ENCODE data around the gene RSPH1.

The RSPH1 gene

DNA sequence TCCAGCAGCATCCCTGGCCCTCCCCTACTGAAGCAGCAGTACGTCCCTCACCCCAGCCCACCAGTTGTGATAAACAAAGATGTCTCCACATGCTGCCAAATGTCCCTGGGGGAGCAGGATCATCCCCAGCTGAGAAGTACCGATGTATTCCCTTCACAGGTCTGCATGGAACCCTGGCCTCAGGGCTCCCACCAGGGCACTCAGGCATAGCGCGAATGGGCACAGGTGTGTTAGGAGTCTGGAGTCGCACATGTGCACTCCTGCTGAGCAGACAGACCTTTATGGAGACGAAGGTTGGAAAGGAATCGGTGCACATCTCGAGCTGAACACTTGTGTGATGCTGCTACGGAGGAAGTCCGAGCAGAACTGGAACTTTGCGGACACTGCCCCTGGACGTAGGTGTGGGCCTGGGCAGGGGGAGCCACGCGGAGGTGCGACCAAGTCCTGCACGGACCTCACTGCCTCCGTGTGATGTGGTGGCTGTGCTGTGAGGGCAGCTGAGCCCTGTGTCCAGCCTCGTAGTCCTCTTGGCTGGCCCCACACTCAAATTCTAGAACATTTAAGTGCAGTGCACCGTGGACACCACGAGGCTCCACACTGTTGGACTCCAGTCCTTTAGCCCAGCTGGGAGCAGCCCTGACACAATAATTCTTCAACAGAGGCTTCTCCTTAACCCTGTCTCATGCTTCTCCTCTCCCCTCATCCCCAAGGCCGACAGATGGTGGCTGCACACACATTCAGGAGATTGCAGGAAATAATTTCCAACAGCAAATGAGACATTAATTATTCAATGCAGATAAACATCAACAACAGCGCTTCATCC is 43.4 kb downstream of the RSPH1 start:
- no peak for DNase-seq
- Histone ChIP-seq H3K4me2 (ENCODE audit: insufficient read depth, low read length) (no peak overlapping the region), H3K27me3 (ENCODE audit: insufficient read depth, low read length, poor library complexity) (no peaks in the 10 kb centered on the region), H2AFZ (ENCODE audit: low read depth, low read length) (no peak overlapping the region), H3K9me3 (ENCODE audit: insufficient read depth, low read length, severe bottlenecking) (no peaks in the 10 kb centered on the region), H3K36me3 (ENCODE audit: insufficient read depth, low read length) (peaks cover 4% of the 10 kb centered on the region), H3K9ac (ENCODE audit: low read depth, low read length) (peak overlapping the region; percentile 29; the same call in 1 of the 2 replicates), H3K79me2 (ENCODE audit: insufficient read depth, low read length) (no peaks in the 10 kb centered on the region), H3K4me1 (ENCODE audit: insufficient read depth, low read length) (peaks cover 56% of the 10 kb centered on the region), H3K4me3 (ENCODE audit: low read depth in 1 of 2, low read length in 2 of 2) (no peak overlapping the region; a peak in 1 of 4 replicates), H4K20me1 (ENCODE audit: insufficient read depth, low read length) (no peaks in the 10 kb centered on the region), H3K27ac (ENCODE audit: low read length) (peak overlapping the region; percentile 76)
- ATAC-seq (ENCODE audit: insufficient read depth, low read depth) = no peak
- TF ChIP-seq, protein P1, sequence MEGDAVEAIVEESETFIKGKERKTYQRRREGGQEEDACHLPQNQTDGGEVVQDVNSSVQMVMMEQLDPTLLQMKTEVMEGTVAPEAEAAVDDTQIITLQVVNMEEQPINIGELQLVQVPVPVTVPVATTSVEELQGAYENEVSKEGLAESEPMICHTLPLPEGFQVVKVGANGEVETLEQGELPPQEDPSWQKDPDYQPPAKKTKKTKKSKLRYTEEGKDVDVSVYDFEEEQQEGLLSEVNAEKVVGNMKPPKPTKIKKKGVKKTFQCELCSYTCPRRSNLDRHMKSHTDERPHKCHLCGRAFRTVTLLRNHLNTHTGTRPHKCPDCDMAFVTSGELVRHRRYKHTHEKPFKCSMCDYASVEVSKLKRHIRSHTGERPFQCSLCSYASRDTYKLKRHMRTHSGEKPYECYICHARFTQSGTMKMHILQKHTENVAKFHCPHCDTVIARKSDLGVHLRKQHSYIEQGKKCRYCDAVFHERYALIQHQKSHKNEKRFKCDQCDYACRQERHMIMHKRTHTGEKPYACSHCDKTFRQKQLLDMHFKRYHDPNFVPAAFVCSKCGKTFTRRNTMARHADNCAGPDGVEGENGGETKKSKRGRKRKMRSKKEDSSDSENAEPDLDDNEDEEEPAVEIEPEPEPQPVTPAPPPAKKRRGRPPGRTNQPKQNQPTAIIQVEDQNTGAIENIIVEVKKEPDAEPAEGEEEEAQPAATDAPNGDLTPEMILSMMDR (IDR thresholded peaks at IDR 0.05; ENCODE audit: borderline replicate concordance, extremely low read depth, low read length, poor library complexity, severe bottlenecking) = no peak
- TF ChIP-seq EZH2 (IDR thresholded peaks at IDR 0.05; ENCODE audit: borderline replicate concordance, low read depth, low read length, severe bottlenecking) = no peak

DNA sequence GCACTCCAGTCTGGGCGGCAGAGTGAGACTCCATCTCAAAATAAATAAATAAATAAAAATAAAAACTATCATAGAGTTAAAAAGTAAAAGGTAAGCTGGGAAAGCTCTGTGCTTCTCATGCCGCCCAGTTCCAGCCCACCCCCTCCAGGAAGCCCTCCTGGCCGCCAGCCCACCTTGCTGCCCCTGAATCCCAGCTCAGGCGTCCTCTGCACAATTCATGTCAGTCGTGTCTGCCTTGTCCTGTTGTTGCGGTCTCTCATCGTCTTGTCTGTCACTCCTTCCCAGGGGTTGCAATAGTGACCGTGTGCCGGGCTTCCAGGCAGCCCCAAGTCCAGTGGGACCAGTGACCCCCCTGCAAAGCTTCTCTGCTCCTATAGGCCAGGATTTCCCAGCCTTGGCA is 44.1 kb downstream of the RSPH1 start:
- H3K79me2 ChIP-seq (ENCODE audit: insufficient read depth, low read length) = no peaks in the 10 kb centered on the region
- ATAC-seq (ENCODE audit: insufficient read depth, low read depth) (no peak), DNase-seq (no peak)
- no peak overlapping the region for H3K9ac ChIP-seq (ENCODE audit: low read depth, low read length)
- no peak overlapping the region for H2AFZ ChIP-seq (ENCODE audit: low read depth, low read length)
- TF ChIP-seq, protein P1 (IDR thresholded peaks at IDR 0.05; ENCODE audit: borderline replicate concordance, extremely low read depth, low read length, poor library complexity, severe bottlenecking) = no peak
- TF ChIP-seq EZH2 (IDR thresholded peaks at IDR 0.05; ENCODE audit: borderline replicate concordance, low read depth, low read length, severe bottlenecking) = no peak
- peak overlapping the region; percentile 76; the same call in 1 of the 2 replicates for H3K27ac ChIP-seq (ENCODE audit: low read length)
- H3K4me3 ChIP-seq (ENCODE audit: low read depth in 1 of 2, low read length in 2 of 2) = no peak overlapping the region
- peaks cover 11% of the 10 kb centered on the region for H3K36me3 ChIP-seq (ENCODE audit: insufficient read depth, low read length)
- no peaks in the 10 kb centered on the region for H4K20me1 ChIP-seq (ENCODE audit: insufficient read depth, low read length)
- H3K9me3 ChIP-seq (ENCODE audit: insufficient read depth, low read length, severe bottlenecking) = no peaks in the 10 kb centered on the region
- no peaks in the 10 kb centered on the region for H3K27me3 ChIP-seq (ENCODE audit: insufficient read depth, low read length, poor library complexity)
- peaks cover 56% of the 10 kb centered on the region for H3K4me1 ChIP-seq (ENCODE audit: insufficient read depth, low read length)
- H3K4me2 ChIP-seq (ENCODE audit: insufficient read depth, low read length) = no peak overlapping the region

DNA sequence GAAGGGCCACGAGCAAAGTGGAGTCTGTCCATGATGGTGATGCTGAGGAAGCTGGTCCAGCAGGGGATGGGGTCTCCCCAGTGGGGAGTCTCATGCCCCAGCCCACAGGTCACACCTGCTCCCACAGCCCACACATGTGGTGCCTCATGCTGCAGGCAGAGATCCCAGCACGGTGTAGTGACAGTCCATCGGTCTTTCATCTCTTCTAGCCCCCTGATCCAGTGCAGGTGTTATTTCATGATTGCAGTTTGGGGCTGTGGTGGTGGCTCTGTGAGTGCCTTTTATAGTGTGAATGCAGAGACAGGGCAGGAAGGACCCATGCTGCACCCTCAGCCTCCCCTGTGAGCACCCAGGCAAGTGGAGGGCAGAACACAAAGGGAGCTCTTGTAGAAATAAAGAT is 47.3 kb downstream of the RSPH1 start:
- H3K9me3 ChIP-seq (ENCODE audit: insufficient read depth, low read length, severe bottlenecking) = no peaks in the 10 kb centered on the region
- no peak overlapping the region for H2AFZ ChIP-seq (ENCODE audit: low read depth, low read length)
- no peaks in the 10 kb centered on the region for H3K79me2 ChIP-seq (ENCODE audit: insufficient read depth, low read length)
- H3K27me3 ChIP-seq (ENCODE audit: insufficient read depth, low read length, poor library complexity) = no peaks in the 10 kb centered on the region
- no peak for TF ChIP-seq EZH2 (IDR thresholded peaks at IDR 0.05; ENCODE audit: borderline replicate concordance, low read depth, low read length, severe bottlenecking)
- TF ChIP-seq, protein P1 (IDR thresholded peaks at IDR 0.05; ENCODE audit: borderline replicate concordance, extremely low read depth, low read length, poor library complexity, severe bottlenecking) = no peak
- H3K27ac ChIP-seq (ENCODE audit: low read length) = peak overlapping the region; percentile 76
- H3K36me3 ChIP-seq (ENCODE audit: insufficient read depth, low read length) = peaks cover 44% of the 10 kb centered on the region
- no peak overlapping the region; the same call in 1 of the 2 replicates for H3K9ac ChIP-seq (ENCODE audit: low read depth, low read length)
- H4K20me1 ChIP-seq (ENCODE audit: insufficient read depth, low read length) = no peaks in the 10 kb centered on the region
- peaks cover 43% of the 10 kb centered on the region for H3K4me1 ChIP-seq (ENCODE audit: insufficient read depth, low read length)
- no peak overlapping the region for H3K4me2 ChIP-seq (ENCODE audit: insufficient read depth, low read length)
- peak; percentile 71 for DNase-seq
- peak; percentile 70 for ATAC-seq (ENCODE audit: insufficient read depth, low read depth)
- H3K4me3 ChIP-seq (ENCODE audit: low read depth in 1 of 2, low read length in 2 of 2) = no peak overlapping the region
